Prostate gland (tissue), 2 donors: ENCODE measurements around the gene LRATD1.

Source experiments
- CTCF ChIP-seq, 4 experiments: fragments of 200-600 bp in 2 of 4; fragments of 450-650 bp in 2 of 4; sonication (generic) in 2 of 4; IDR thresholded peaks; 1 replicate in 3 of 4; 2 replicates in 1 of 4; pipeline ENCODE4 v1.5.1; 2016 to 2019; ENCODE audit warnings: antibody characterized with exemption in 4 of 4, mild to moderate bottlenecking in 2 of 4, moderate library complexity in 2 of 4
- POLR2A ChIP-seq: fragments of 450-650 bp; IDR thresholded peaks from one replicate; pipeline ENCODE4 v1.6.1; 2016; ENCODE audit warnings: antibody characterized with exemption, mild to moderate bottlenecking
- POLR2AphosphoS5 ChIP-seq: sonication (generic); formaldehyde crosslinking; IDR thresholded peaks from one replicate; pipeline ENCODE4 v1.6.1; 2017; ENCODE audit warnings: antibody characterized with exemption

- no peak for TF ChIP-seq CTCF (IDR thresholded peaks at IDR 0.05)
- TF ChIP-seq POLR2A: no peak
- no peak for TF ChIP-seq POLR2AphosphoS5
Observed at GRCh38 chr2:14677039-14677438, 44.5 kb downstream of the LRATD1 start.
